ENCODE results near the gene TSN. TPM values are rescaled to one million over a fixed set of nuclear protein-coding genes. Genes with fewer than 3 reads are reported as not detected.

TSN gene
- total and polyA plus RNA-seq, 10 donors: 18.2 to 48.3 (median 40.1) TPM

- TF ChIP-seq, protein P1, sequence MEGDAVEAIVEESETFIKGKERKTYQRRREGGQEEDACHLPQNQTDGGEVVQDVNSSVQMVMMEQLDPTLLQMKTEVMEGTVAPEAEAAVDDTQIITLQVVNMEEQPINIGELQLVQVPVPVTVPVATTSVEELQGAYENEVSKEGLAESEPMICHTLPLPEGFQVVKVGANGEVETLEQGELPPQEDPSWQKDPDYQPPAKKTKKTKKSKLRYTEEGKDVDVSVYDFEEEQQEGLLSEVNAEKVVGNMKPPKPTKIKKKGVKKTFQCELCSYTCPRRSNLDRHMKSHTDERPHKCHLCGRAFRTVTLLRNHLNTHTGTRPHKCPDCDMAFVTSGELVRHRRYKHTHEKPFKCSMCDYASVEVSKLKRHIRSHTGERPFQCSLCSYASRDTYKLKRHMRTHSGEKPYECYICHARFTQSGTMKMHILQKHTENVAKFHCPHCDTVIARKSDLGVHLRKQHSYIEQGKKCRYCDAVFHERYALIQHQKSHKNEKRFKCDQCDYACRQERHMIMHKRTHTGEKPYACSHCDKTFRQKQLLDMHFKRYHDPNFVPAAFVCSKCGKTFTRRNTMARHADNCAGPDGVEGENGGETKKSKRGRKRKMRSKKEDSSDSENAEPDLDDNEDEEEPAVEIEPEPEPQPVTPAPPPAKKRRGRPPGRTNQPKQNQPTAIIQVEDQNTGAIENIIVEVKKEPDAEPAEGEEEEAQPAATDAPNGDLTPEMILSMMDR (IDR thresholded peaks at IDR 0.05 in 8 of 11, conservative IDR thresholded peaks at IDR 0.05 in 3 of 11): no peak
- TF ChIP-seq POLR2AphosphoS5 (IDR thresholded peaks at IDR 0.05) (no peak), POLR2A (IDR thresholded peaks at IDR 0.05) (no peak)
- 90 to 100% (median 96%) methylated on average over 1 of the region's 1 CpG for WGBS, 5 donors
- no peak for DNase-seq
- Histone ChIP-seq H3K4me3 (no peak overlapping the region), H3K36me3 (no peaks in the 10 kb centered on the region), H3K4me1 (peaks cover 0 to 2% (median 0%) of the 10 kb centered on the region in 6 donors), H3K27me3 (replicated peaks in 1 of 7) (peaks cover 0 to 15% (median 0%) of the 10 kb centered on the region in 7 donors), H3K27ac (no peak overlapping the region), H3K9me3 (peaks cover 0 to 29% (median 26%) of the 10 kb centered on the region in 8 donors)
- intact Hi-C loops (cut with DNase I; ENCODE audit: low total_unique reads): no loop called here
These were observed 43.2 kb downstream of the TSN start for GRCh38 chr2:121798617-121799016.

GRCh38 chr2:121801916-121802315, 46.5 kb downstream of the TSN start:
- intact Hi-C loops (cut with DNase I; ENCODE audit: low total_unique reads): no loop called here
- Histone ChIP-seq H3K27ac (no peak overlapping the region), H3K4me1 (peaks cover 0 to 12% (median 0%) of the 10 kb centered on the region in 6 donors), H3K4me3 (no peak overlapping the region), H3K27me3 (replicated peaks in 1 of 7) (no peaks in the 10 kb centered on the region), H3K9me3 (peaks cover 0 to 29% (median 26%) of the 10 kb centered on the region in 8 donors), H3K36me3 (no peaks in the 10 kb centered on the region)
- TF ChIP-seq POLR2A (IDR thresholded peaks at IDR 0.05): no peak
- TF ChIP-seq, protein P1 (IDR thresholded peaks at IDR 0.05 in 8 of 11, conservative IDR thresholded peaks at IDR 0.05 in 3 of 11): no peak
- TF ChIP-seq POLR2AphosphoS5 (IDR thresholded peaks at IDR 0.05): no peak
- DNase-seq: no peak
- WGBS, 5 donors: 72 to 91% (median 77%) methylated on average over 2 of the region's 2 CpGs

GRCh38 chr2:121803503-121803902, 48.1 kb downstream of the TSN start:
- H3K36me3 ChIP-seq: no peaks in the 10 kb centered on the region
- H3K27ac ChIP-seq: no peak overlapping the region
- intact Hi-C loops (cut with DNase I; ENCODE audit: low total_unique reads): no loop called here
- H3K4me3 ChIP-seq: no peak overlapping the region
- peaks cover 0 to 29% (median 26%) of the 10 kb centered on the region in 8 donors for H3K9me3 ChIP-seq
- peaks cover 0 to 12% (median 0%) of the 10 kb centered on the region in 6 donors for H3K4me1 ChIP-seq
- no peak for DNase-seq
- 56 to 63% (median 60%) methylated on average over 2 of the region's 2 CpGs for WGBS, 5 donors
- H3K27me3 ChIP-seq (replicated peaks in 1 of 7): no peaks in the 10 kb centered on the region
- TF ChIP-seq POLR2AphosphoS5 (IDR thresholded peaks at IDR 0.05) (no peak), POLR2A (IDR thresholded peaks at IDR 0.05) (no peak)

- Histone ChIP-seq H3K27ac (no peak overlapping the region), H3K9me3 (peaks cover 0 to 29% (median 26%) of the 10 kb centered on the region in 8 donors), H3K27me3 (replicated peaks in 1 of 7) (no peaks in the 10 kb centered on the region), H3K4me1 (peaks cover 0 to 12% (median 0%) of the 10 kb centered on the region in 6 donors), H3K4me3 (no peak overlapping the region), H3K36me3 (no peaks in the 10 kb centered on the region)
- DNase-seq: no peak
- intact Hi-C loops (cut with DNase I; ENCODE audit: low total_unique reads): no loop called here
- TF ChIP-seq, protein P1 (IDR thresholded peaks at IDR 0.05 in 8 of 11, conservative IDR thresholded peaks at IDR 0.05 in 3 of 11): no peak
- no peak for TF ChIP-seq POLR2AphosphoS5 (IDR thresholded peaks at IDR 0.05)
- no peak for TF ChIP-seq POLR2A (IDR thresholded peaks at IDR 0.05)
- WGBS, 5 donors: 15 to 17% (median 16%) methylated on average over 5 of the region's 5 CpGs
These were observed 48.9 kb downstream of the TSN start for GRCh38 chr2:121804340-121804739.

All from spleen (tissue), 11 donors.